ENCODE data around the gene CACUL1. TPM values are rescaled to one million over a fixed set of nuclear protein-coding genes. Genes with fewer than 3 reads are reported as not detected.

CACUL1 gene
- total and polyA plus RNA-seq, 9 of the 15 experiments (the other 6 are each of a cell fraction or from before 2014, with no cell fraction given) = 4.5 to 17.1 (median 13.5) TPM

- ChIA-PET POLR2A (no interaction called here), CTCF (ENCODE audit: low intra/inter-chr PET ratio) (no interaction called here)
- 36% methylated on average over 6 of the region's 7 CpGs for WGBS (ENCODE audit: insufficient coverage, low coverage, missing lambda C conversion rate)
- TF ChIP-seq CTCF (IDR thresholded peaks at IDR 0.05 in 2 of 3, conservative IDR thresholded peaks at IDR 0.05 in 1 of 3; ENCODE audit: insufficient read depth in 2 of 3, low read depth in 1 of 3, low read length in 3 of 3) (peak in 2 of 3 experiments; percentile 14 to 30; a peak in 1 of 6 replicates), RBM15 (IDR thresholded peaks at IDR 0.05; ENCODE audit: insufficient read depth, low read length) (no peak)
- H3K4me2 ChIP-seq (ENCODE audit: insufficient read depth, low read length) = no peak overlapping the region
- in situ Hi-C loops (cut with MboI) = no loop called here
- intact Hi-C loops (cut with micrococcal nuclease) = no loop called here
- no peak for FAIRE-seq
- H3K4me1 ChIP-seq (replicated peaks in 1 of 2; ENCODE audit: control insufficient read depth in 2 of 2, insufficient read depth in 2 of 2, low read length in 2 of 2) = no peaks in the 10 kb centered on the region; a peak in 2 of 5 replicates
- H3K27ac ChIP-seq (ENCODE audit: extremely low read depth, low read depth, low read length) = no peak overlapping the region
- H2AFZ ChIP-seq (ENCODE audit: low read depth, low read length) = no peak overlapping the region
- no peaks in the 10 kb centered on the region for H3K9me1 ChIP-seq (ENCODE audit: control insufficient read depth, insufficient read depth, low read length)
- ATAC-seq = no peak
- H3K27me3 ChIP-seq (ENCODE audit: control insufficient read depth in 2 of 2, insufficient read depth in 2 of 2, low read length in 2 of 2) = no peaks in the 10 kb centered on the region
- no peaks in the 10 kb centered on the region for H3K79me2 ChIP-seq (ENCODE audit: control insufficient read depth, insufficient read depth, low read length)
- H3K36me3 ChIP-seq (ENCODE audit: control insufficient read depth, insufficient read depth, low read length) = no peaks in the 10 kb centered on the region
- H3K9me3 ChIP-seq (replicated peaks; ENCODE audit: control insufficient read depth, insufficient read depth, low read depth, low read length) = 0 out of 2 replicates have a peak, but pooled peaks cover 2% of the 10 kb centered on the region
- peak in 1 of 4 experiments; percentile 10 for DNase-seq (ENCODE audit: extremely low read depth in 1 of 4, low spot score in 3 of 4)
- H3K9ac ChIP-seq (ENCODE audit: insufficient read depth in 1 of 2, low read depth in 2 of 2, low read length in 2 of 2) = no peak overlapping the region
- H3K4me3 ChIP-seq = no peak overlapping the region
- no peaks in the 10 kb centered on the region for H4K20me1 ChIP-seq (replicated peaks; ENCODE audit: control insufficient read depth, insufficient read depth, low read length)
- BruUV-seq (replicated peaks) = no TSS peak
These were observed 20.7 kb upstream of the CACUL1 start for GRCh38 chr10:118775478-118775877.

- peaks cover 0 to 14% of the 10 kb centered on the region in 2 experiments; a peak in 4 of 5 replicates for H3K4me1 ChIP-seq (replicated peaks in 1 of 2; ENCODE audit: control insufficient read depth in 2 of 2, insufficient read depth in 2 of 2, low read length in 2 of 2)
- ATAC-seq (no peak), DNase-seq (ENCODE audit: extremely low read depth in 1 of 4, low spot score in 3 of 4) (no peak), FAIRE-seq (no peak)
- H3K9me3 ChIP-seq (replicated peaks; ENCODE audit: control insufficient read depth, insufficient read depth, low read depth, low read length) = peaks cover 11% of the 10 kb centered on the region
- no peak overlapping the region for H3K9ac ChIP-seq (ENCODE audit: insufficient read depth in 1 of 2, low read depth in 2 of 2, low read length in 2 of 2)
- H3K9me1 ChIP-seq (ENCODE audit: control insufficient read depth, insufficient read depth, low read length) = no peaks in the 10 kb centered on the region
- no peak overlapping the region for H3K27ac ChIP-seq (ENCODE audit: extremely low read depth, low read depth, low read length)
- no peak overlapping the region for H3K4me2 ChIP-seq (ENCODE audit: insufficient read depth, low read length)
- in situ Hi-C loops (cut with MboI) (no loop called here), intact Hi-C loops (cut with micrococcal nuclease) (no loop called here)
- no TSS peak for BruUV-seq (replicated peaks)
- 45% methylated on average over 3 of the region's 4 CpGs for WGBS (ENCODE audit: insufficient coverage, low coverage, missing lambda C conversion rate)
- H3K4me3 ChIP-seq = no peak overlapping the region
- CTCF ChIA-PET (ENCODE audit: low intra/inter-chr PET ratio) = no interaction called here
- H3K27me3 ChIP-seq (ENCODE audit: control insufficient read depth in 2 of 2, insufficient read depth in 2 of 2, low read length in 2 of 2) = no peaks in the 10 kb centered on the region
- POLR2A ChIA-PET = no interaction called here
- H4K20me1 ChIP-seq (replicated peaks; ENCODE audit: control insufficient read depth, insufficient read depth, low read length) = no peaks in the 10 kb centered on the region
- H3K79me2 ChIP-seq (ENCODE audit: control insufficient read depth, insufficient read depth, low read length) = no peaks in the 10 kb centered on the region
- no peak overlapping the region for H2AFZ ChIP-seq (ENCODE audit: low read depth, low read length)
- H3K36me3 ChIP-seq (ENCODE audit: control insufficient read depth, insufficient read depth, low read length) = no peaks in the 10 kb centered on the region
- TF ChIP-seq STAT6 (CRISPR knock-in tag; IDR thresholded peaks at IDR 0.05) (no peak), TRIM24 (IDR thresholded peaks at IDR 0.05) (no peak), SOX6 (IDR thresholded peaks at IDR 0.05) (no peak), ZNF79 (CRISPR knock-in tag; IDR thresholded peaks at IDR 0.05; ENCODE audit: low read depth) (no peak), PBX2 (CRISPR knock-in tag; IDR thresholded peaks at IDR 0.05; ENCODE audit: low read depth) (no peak), PBX2 (tag; conservative IDR thresholded peaks at IDR 0.05; ENCODE audit: low read depth) (no peak), XRCC3 (IDR thresholded peaks at IDR 0.05) (no peak)
These were observed 18.3 kb upstream of the CACUL1 start for GRCh38 chr10:118773041-118773440.

Measured in K562 (cell line).